HepG2 (cell line): ENCODE measurements around the gene CEP131.

Experiments
- CTCF ChIP-seq: sonication (generic); formaldehyde crosslinking; IDR thresholded peaks from 2 replicates; pipeline ENCODE4 v1.5.0; 2020; ENCODE audit warnings: mild to moderate bottlenecking, missing genetic modification reagents, moderate library complexity
- E2F1 ChIP-seq: sonication (generic); formaldehyde crosslinking; IDR thresholded peaks from 2 replicates; pipeline ENCODE4 v1.5.0; 2020; ENCODE audit warnings: missing genetic modification reagents
- EP300 ChIP-seq, 3 experiments: sonication (generic) in 1 of 3; formaldehyde crosslinking in 1 of 3; IDR thresholded peaks; 2 replicates each; pipeline versions ENCODE4 v1.5.1 to v1.6.1; 2011 to 2020; ENCODE audit warnings: low read depth in 2 of 3, low read length in 2 of 3, borderline replicate concordance in 1 of 3, improper control_type of control experiment in 1 of 3, mild to moderate bottlenecking in 1 of 3, missing genetic modification reagents in 1 of 3, moderate library complexity in 1 of 3
- FOSL1 ChIP-seq: sonication (generic); formaldehyde crosslinking; IDR thresholded peaks from 2 replicates; pipeline ENCODE4 v1.9.0; 2021; ENCODE audit warnings: missing genetic modification reagents, borderline replicate concordance
- GABPA ChIP-seq, 2 experiments: IDR thresholded peaks; 2 replicates each; pipeline ENCODE4 v1.6.1; 2011 to 2016; ENCODE audit warnings: low read depth in 2 of 2, low read length in 1 of 2, missing biosample characterization in 1 of 2, missing genetic modification characterization in 1 of 2
- JUN ChIP-seq: sonication (generic); formaldehyde crosslinking; IDR thresholded peaks from 2 replicates; pipeline ENCODE4 v1.4.0; 2020; ENCODE audit warnings: mild to moderate bottlenecking, missing genetic modification reagents
- MAFF ChIP-seq: IDR thresholded peaks from 2 replicates; pipeline ENCODE4 v1.6.1; 2011; ENCODE audit warnings: low read depth, low read length, improper control_type of control experiment
- MTA1 ChIP-seq: sonication (generic); formaldehyde crosslinking; IDR thresholded peaks from 2 replicates; pipeline ENCODE4 v1.4.0; 2020; ENCODE audit warnings: missing genetic modification reagents, mild to moderate bottlenecking, borderline replicate concordance
- NFIC ChIP-seq: IDR thresholded peaks from 2 replicates; pipeline ENCODE4 v1.6.1; 2012; ENCODE audit warnings: mild to moderate bottlenecking, low read length, inconsistent platforms
- POLR2A ChIP-seq, 2 experiments: IDR thresholded peaks; 2 replicates each; pipeline ENCODE4 v1.6.1; 2011; ENCODE audit warnings: low read depth in 2 of 2, low read length in 2 of 2, mild to moderate bottlenecking in 1 of 2, moderate library complexity in 1 of 2; ENCODE audit not compliant: insufficient read depth in 1 of 2
- RAD21 ChIP-seq: fragments of 450-650 bp; formaldehyde crosslinking; IDR thresholded peaks from 2 replicates; pipeline ENCODE4 v1.5.0; 2020; ENCODE audit warnings: mild to moderate bottlenecking
- RFX5 ChIP-seq: IDR thresholded peaks from 2 replicates; pipeline ENCODE4 v1.6.1; 2011; ENCODE audit warnings: low read depth, low read length, improper control_type of control experiment
- ZBTB7A ChIP-seq: sonication (generic); formaldehyde crosslinking; IDR thresholded peaks from 2 replicates; pipeline ENCODE4 v1.8.0; 2022; ENCODE audit warnings: mild to moderate bottlenecking, missing genetic modification reagents
- ZNF572 ChIP-seq: sonication (generic); formaldehyde crosslinking; IDR thresholded peaks from 2 replicates; pipeline ENCODE4 v1.5.1; 2020; ENCODE audit warnings: mild to moderate bottlenecking, missing genetic modification reagents

- no peak for TF ChIP-seq RFX5
- TF ChIP-seq ZBTB7A, result no peak
- TF ChIP-seq RAD21, result no peak
- TF ChIP-seq JUN (CRISPR knock-in tag), result no peak
- TF ChIP-seq E2F1, result no peak
- TF ChIP-seq ZNF572 (CRISPR knock-in tag), result no peak
- no peak for TF ChIP-seq GABPA (IDR thresholded peaks at IDR 0.05; ENCODE audit: low read depth, low read length)
- TF ChIP-seq GABPA (CRISPR knock-in tag; IDR thresholded peaks at IDR 0.05; ENCODE audit: low read depth), result no peak
- TF ChIP-seq MTA1 (CRISPR knock-in tag), result no peak
- no peak for TF ChIP-seq FOSL1 (CRISPR knock-in tag)
- TF ChIP-seq POLR2A (IDR thresholded peaks at IDR 0.05; ENCODE audit: insufficient read depth in 1 of 2, low read depth in 2 of 2, low read length in 2 of 2), result no peak
- TF ChIP-seq MAFF, result no peak
- no peak for TF ChIP-seq CTCF
- no peak for TF ChIP-seq NFIC
- no peak for TF ChIP-seq EP300 (IDR thresholded peaks at IDR 0.05; ENCODE audit: low read depth in 2 of 2, low read length in 2 of 2)
- TF ChIP-seq EP300 (CRISPR knock-in tag; IDR thresholded peaks at IDR 0.05; ENCODE audit: borderline replicate concordance), result no peak
Measured at GRCh38 chr17:81144423-81144781, 78.4 kb downstream of the CEP131 start.
